BE2C (cell line): ENCODE results near the gene CDRT4.
A peak's percentile ranks its signal among the peaks of the same experiment; 100 is the strongest.

Experiments
- DNase-seq: peaks from one replicate; pipeline ENCODE4 v3.0.0-alpha.2; 2020
- H3K27me3 ChIP-seq: fragments of 250-450 bp; sonication (Bioruptor Pico); 2 replicates; pipeline ENCODE4 v1.5.1; 2020; ENCODE audit warnings: mild to moderate bottlenecking
- H3K36me3 ChIP-seq: fragments of 250-450 bp; sonication (Bioruptor Pico); 2 replicates; pipeline ENCODE4 v1.5.1; 2020; ENCODE audit warnings: mild to moderate bottlenecking
- H3K4me1 ChIP-seq: fragments of 250-450 bp; sonication (Bioruptor Pico); 2 replicates; pipeline ENCODE4 v1.5.1; 2020
- H3K4me3 ChIP-seq: 2 replicates; pipeline ENCODE4 v1.5.1; 2011; ENCODE audit warnings: low read depth, low read length
- H3K9me3 ChIP-seq: fragments of 250-450 bp; sonication (Bioruptor Pico); 2 replicates; pipeline ENCODE4 v1.5.1; 2020
- TF ChIP-seq, protein P1 (sequence below): IDR thresholded peaks from 2 replicates; pipeline ENCODE4 v1.5.1; 2012; ENCODE audit warnings: mild to moderate bottlenecking, low read depth, low read length

CDRT4 gene

GRCh38 chr17:15411384-15412198 lies 55.8 kb downstream of the CDRT4 start:
- DNase-seq, result no peak
- TF ChIP-seq, protein P1, sequence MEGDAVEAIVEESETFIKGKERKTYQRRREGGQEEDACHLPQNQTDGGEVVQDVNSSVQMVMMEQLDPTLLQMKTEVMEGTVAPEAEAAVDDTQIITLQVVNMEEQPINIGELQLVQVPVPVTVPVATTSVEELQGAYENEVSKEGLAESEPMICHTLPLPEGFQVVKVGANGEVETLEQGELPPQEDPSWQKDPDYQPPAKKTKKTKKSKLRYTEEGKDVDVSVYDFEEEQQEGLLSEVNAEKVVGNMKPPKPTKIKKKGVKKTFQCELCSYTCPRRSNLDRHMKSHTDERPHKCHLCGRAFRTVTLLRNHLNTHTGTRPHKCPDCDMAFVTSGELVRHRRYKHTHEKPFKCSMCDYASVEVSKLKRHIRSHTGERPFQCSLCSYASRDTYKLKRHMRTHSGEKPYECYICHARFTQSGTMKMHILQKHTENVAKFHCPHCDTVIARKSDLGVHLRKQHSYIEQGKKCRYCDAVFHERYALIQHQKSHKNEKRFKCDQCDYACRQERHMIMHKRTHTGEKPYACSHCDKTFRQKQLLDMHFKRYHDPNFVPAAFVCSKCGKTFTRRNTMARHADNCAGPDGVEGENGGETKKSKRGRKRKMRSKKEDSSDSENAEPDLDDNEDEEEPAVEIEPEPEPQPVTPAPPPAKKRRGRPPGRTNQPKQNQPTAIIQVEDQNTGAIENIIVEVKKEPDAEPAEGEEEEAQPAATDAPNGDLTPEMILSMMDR, result no peak
- no peak overlapping the region for H3K4me3 ChIP-seq
- H3K27me3 ChIP-seq, result no peaks in the 10 kb centered on the region
- H3K4me1 ChIP-seq, result no peaks in the 10 kb centered on the region
- no peaks in the 10 kb centered on the region for H3K9me3 ChIP-seq
- H3K36me3 ChIP-seq, result no peaks in the 10 kb centered on the region

GRCh38 chr17:15409721-15410250 lies 57.6 kb downstream of the CDRT4 start:
- DNase-seq, result peak; percentile 25
- TF ChIP-seq, protein P1, result no peak
- Histone ChIP-seq H3K36me3 (no peaks in the 10 kb centered on the region), H3K4me3 (peak overlapping the region; percentile 32; the same call in 1 of the 2 replicates), H3K27me3 (no peaks in the 10 kb centered on the region), H3K4me1 (no peaks in the 10 kb centered on the region), H3K9me3 (no peaks in the 10 kb centered on the region)

GRCh38 chr17:15408803-15409202 lies 58.6 kb downstream of the CDRT4 start:
- H3K36me3 ChIP-seq, result no peaks in the 10 kb centered on the region
- peaks cover 5% of the 10 kb centered on the region for H3K4me1 ChIP-seq
- H3K4me3 ChIP-seq, result no peak overlapping the region
- DNase-seq, result no peak
- H3K27me3 ChIP-seq, result no peaks in the 10 kb centered on the region
- no peaks in the 10 kb centered on the region for H3K9me3 ChIP-seq
- TF ChIP-seq, protein P1, result no peak

DNA sequence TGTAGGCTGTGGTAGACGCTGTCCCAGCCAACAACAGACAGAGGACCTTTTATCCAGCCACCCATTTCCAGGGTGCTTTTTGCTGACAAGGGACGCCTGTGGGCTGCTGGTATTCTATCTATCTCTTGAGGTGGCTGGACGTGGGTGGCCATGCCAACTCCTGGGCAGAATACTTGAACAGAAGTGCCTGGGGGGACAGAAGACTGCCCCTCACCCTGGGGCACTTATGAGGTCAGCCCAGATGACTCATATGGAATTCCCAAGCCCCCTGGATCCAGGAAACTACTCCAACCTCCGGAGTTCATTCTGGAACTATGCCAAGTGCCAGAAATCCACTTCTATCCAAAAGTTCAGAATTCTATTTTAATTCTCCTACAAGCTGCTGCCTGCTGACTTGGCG lies 61.3 kb downstream of the CDRT4 start:
- no peak for DNase-seq
- Histone ChIP-seq H3K9me3 (no peaks in the 10 kb centered on the region), H3K4me1 (peaks cover 7% of the 10 kb centered on the region), H3K27me3 (no peaks in the 10 kb centered on the region), H3K4me3 (no peak overlapping the region), H3K36me3 (no peaks in the 10 kb centered on the region)
- TF ChIP-seq, protein P1, result no peak

- DNase-seq, result no peak
- TF ChIP-seq, protein P1, result no peak
- Histone ChIP-seq H3K4me3 (no peak overlapping the region), H3K36me3 (no peaks in the 10 kb centered on the region), H3K4me1 (peaks cover 7% of the 10 kb centered on the region), H3K9me3 (no peaks in the 10 kb centered on the region), H3K27me3 (no peaks in the 10 kb centered on the region)
These were observed 62.4 kb downstream of the CDRT4 start for GRCh38 chr17:15405058-15405415.
